Measurements from ENCODE around the gene ZNF670. TPM values are rescaled to one million over a fixed set of nuclear protein-coding genes. Genes with fewer than 3 reads are reported as not detected.

ZNF670 gene
- total and polyA plus RNA-seq, 9 of the 15 experiments (the other 6 are each of a cell fraction or from before 2014, with no cell fraction given): 7.1 to 23.4 (median 11.8) TPM

- TF ChIP-seq, protein P1, sequence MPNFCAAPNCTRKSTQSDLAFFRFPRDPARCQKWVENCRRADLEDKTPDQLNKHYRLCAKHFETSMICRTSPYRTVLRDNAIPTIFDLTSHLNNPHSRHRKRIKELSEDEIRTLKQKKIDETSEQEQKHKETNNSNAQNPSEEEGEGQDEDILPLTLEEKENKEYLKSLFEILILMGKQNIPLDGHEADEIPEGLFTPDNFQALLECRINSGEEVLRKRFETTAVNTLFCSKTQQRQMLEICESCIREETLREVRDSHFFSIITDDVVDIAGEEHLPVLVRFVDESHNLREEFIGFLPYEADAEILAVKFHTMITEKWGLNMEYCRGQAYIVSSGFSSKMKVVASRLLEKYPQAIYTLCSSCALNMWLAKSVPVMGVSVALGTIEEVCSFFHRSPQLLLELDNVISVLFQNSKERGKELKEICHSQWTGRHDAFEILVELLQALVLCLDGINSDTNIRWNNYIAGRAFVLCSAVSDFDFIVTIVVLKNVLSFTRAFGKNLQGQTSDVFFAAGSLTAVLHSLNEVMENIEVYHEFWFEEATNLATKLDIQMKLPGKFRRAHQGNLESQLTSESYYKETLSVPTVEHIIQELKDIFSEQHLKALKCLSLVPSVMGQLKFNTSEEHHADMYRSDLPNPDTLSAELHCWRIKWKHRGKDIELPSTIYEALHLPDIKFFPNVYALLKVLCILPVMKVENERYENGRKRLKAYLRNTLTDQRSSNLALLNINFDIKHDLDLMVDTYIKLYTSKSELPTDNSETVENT (CRISPR knock-in tag; IDR thresholded peaks at IDR 0.05): no peak
- TF ChIP-seq CBX3 (IDR thresholded peaks at IDR 0.05; ENCODE audit: borderline replicate concordance in 1 of 2, low read length in 2 of 2): peak in 1 of 2 experiments; percentile 60; a peak in 2 of 3 replicates
- TF ChIP-seq KLF16 (IDR thresholded peaks at IDR 0.05): no peak
- no peak for TF ChIP-seq CBX8 (IDR thresholded peaks at IDR 0.05; ENCODE audit: borderline replicate concordance, extremely low read depth, low read depth, low read length, poor library complexity, severe bottlenecking)
- TF ChIP-seq MXI1 (IDR thresholded peaks at IDR 0.05; ENCODE audit: low read depth, low read length): no peak
- no peak for TF ChIP-seq GMEB1 (CRISPR knock-in tag; IDR thresholded peaks at IDR 0.05)
- no peak for TF ChIP-seq KAT2B (IDR thresholded peaks at IDR 0.05; ENCODE audit: low read depth, low read length)
- no peak for TF ChIP-seq SPI1 (IDR thresholded peaks at IDR 0.05; ENCODE audit: borderline replicate concordance, low read depth, low read length)
- peak; percentile 65; the same call in 1 of the 2 replicates for TF ChIP-seq SMARCA4 (IDR thresholded peaks at IDR 0.05)
- TF ChIP-seq, protein P2, sequence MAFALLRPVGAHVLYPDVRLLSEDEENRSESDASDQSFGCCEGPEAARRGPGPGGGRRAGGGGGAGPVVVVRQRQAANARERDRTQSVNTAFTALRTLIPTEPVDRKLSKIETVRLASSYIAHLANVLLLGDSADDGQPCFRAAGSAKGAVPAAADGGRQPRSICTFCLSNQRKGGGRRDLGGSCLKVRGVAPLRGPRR (CRISPR knock-in tag; IDR thresholded peaks at IDR 0.05): no peak
- peak; percentile 46; the same call in 1 of the 2 replicates for TF ChIP-seq CEBPB (tag; IDR thresholded peaks at IDR 0.05)
- TF ChIP-seq THAP7 (CRISPR knock-in tag; IDR thresholded peaks at IDR 0.05): no peak
- TF ChIP-seq PCBP2 (IDR thresholded peaks at IDR 0.05; ENCODE audit: low read depth, low read length, poor library complexity, severe bottlenecking): no peak
- TF ChIP-seq TAF9B (IDR thresholded peaks at IDR 0.05; ENCODE audit: partially characterized antibody): no peak
- TF ChIP-seq, protein P3, sequence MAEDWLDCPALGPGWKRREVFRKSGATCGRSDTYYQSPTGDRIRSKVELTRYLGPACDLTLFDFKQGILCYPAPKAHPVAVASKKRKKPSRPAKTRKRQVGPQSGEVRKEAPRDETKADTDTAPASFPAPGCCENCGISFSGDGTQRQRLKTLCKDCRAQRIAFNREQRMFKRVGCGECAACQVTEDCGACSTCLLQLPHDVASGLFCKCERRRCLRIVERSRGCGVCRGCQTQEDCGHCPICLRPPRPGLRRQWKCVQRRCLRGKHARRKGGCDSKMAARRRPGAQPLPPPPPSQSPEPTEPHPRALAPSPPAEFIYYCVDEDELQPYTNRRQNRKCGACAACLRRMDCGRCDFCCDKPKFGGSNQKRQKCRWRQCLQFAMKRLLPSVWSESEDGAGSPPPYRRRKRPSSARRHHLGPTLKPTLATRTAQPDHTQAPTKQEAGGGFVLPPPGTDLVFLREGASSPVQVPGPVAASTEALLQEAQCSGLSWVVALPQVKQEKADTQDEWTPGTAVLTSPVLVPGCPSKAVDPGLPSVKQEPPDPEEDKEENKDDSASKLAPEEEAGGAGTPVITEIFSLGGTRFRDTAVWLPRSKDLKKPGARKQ (CRISPR knock-in tag; IDR thresholded peaks at IDR 0.05): no peak
- no peak for TF ChIP-seq HNRNPH1 (optimal IDR thresholded peaks at IDR 0.05; ENCODE audit: low read depth, low read length)
- no peak for TF ChIP-seq E2F6 (IDR thresholded peaks at IDR 0.05; ENCODE audit: borderline replicate concordance in 1 of 2, extremely low read depth in 1 of 2, insufficient read depth in 1 of 2, insufficient read length in 1 of 2, low read depth in 1 of 2, low read length in 1 of 2, poor library complexity in 1 of 2, severe bottlenecking in 1 of 2)
- TF ChIP-seq JUND (IDR thresholded peaks at IDR 0.05; ENCODE audit: borderline replicate concordance, low read depth, low read length): no peak; the same call in 1 of the 2 replicates
- TF ChIP-seq JUND (tag; IDR thresholded peaks at IDR 0.05; ENCODE audit: borderline replicate concordance, low read depth, low read length): peak; percentile 36; the same call in 1 of the 3 replicates
- no peak for TF ChIP-seq ZNF12 (CRISPR knock-in tag; IDR thresholded peaks at IDR 0.05)
Observed at GRCh38 chr1:247054992-247055415, 23.6 kb downstream of the ZNF670 start (continued).

All from K562 (cell line).